ENCODE measurements around the gene RAB7A.

RAB7A gene

DNA sequence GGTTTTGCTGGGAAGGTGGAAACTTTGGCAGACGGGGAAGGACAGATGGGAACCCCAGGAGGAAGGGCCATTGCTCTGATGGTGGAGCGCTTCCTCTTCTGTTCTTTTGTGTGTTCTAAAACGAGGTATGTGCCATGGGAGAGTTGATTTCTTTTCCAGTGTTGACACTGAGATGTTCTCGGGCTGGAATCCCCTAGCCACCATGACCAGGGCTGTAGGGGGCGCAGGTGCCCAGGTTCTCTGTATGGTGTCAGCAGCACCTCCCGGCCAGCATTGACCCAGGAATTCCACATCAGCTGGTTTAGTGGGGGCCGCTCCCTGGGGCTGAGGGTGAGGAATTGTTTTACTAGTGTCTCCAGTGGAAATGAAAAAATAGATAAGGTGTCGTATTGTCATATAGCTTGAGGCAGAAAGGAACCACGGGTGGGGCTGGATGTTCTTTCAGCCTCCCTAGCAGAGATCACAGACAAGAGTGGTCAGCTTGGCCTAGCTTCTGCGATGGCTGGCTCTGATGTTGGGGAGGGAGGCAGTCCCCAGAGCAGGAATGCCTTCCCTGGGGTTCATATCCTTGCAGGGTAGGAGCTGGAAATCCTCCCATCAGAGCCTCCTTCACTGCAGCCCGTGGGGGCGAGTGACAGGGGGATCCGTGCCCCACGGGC lies 119.3 kb downstream of the RAB7A start:
- peak overlapping the region; percentile 12 for H3K4me3 ChIP-seq (ENCODE audit: low read depth, low read length)
- no peak for DNase-seq (ENCODE audit: low read depth)
- TF ChIP-seq, protein P1, sequence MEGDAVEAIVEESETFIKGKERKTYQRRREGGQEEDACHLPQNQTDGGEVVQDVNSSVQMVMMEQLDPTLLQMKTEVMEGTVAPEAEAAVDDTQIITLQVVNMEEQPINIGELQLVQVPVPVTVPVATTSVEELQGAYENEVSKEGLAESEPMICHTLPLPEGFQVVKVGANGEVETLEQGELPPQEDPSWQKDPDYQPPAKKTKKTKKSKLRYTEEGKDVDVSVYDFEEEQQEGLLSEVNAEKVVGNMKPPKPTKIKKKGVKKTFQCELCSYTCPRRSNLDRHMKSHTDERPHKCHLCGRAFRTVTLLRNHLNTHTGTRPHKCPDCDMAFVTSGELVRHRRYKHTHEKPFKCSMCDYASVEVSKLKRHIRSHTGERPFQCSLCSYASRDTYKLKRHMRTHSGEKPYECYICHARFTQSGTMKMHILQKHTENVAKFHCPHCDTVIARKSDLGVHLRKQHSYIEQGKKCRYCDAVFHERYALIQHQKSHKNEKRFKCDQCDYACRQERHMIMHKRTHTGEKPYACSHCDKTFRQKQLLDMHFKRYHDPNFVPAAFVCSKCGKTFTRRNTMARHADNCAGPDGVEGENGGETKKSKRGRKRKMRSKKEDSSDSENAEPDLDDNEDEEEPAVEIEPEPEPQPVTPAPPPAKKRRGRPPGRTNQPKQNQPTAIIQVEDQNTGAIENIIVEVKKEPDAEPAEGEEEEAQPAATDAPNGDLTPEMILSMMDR (IDR thresholded peaks at IDR 0.05; ENCODE audit: insufficient read depth, low read depth, low read length, missing control alignments): peak; percentile 11

DNA sequence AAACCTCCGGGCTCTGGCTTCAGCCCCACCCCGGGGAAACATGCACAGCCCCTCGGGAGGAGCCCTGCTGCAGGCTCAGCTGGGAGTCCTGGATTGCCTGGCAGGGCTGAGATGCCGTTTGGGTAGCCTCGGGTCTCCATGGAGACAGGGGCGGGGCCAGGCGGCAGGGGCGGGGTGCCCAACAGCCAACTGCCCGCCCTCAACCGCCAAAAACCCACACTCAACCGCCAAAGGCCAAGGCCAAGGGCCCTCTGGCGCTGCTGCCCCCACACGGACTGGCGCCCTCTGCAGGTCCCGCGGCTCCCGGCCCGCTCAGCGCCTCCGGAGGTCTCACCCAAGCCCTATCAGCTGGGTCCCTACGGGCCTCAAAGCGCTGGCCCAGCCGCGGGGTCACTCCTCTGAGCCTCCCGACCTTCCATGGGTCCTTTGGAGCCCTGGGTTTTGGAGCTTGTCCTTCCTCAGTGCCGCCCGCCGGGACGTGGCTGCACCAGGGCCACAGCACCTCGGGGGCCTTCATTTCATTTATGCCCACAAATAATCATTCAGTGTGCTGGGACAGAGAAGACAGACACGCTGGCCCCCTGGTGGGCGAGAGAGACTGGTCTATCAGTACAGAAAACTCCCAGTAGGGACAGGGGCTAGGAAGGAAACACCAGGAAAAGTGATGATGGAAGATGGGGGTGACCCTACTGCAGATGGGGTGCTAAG lies 119.9 kb downstream of the RAB7A start:
- TF ChIP-seq, protein P1 (IDR thresholded peaks at IDR 0.05; ENCODE audit: insufficient read depth, low read depth, low read length, missing control alignments): peak; percentile 60
- peak; percentile 80 for DNase-seq (ENCODE audit: low read depth)
- H3K4me3 ChIP-seq (ENCODE audit: low read depth, low read length): peak overlapping the region; percentile 26

DNA sequence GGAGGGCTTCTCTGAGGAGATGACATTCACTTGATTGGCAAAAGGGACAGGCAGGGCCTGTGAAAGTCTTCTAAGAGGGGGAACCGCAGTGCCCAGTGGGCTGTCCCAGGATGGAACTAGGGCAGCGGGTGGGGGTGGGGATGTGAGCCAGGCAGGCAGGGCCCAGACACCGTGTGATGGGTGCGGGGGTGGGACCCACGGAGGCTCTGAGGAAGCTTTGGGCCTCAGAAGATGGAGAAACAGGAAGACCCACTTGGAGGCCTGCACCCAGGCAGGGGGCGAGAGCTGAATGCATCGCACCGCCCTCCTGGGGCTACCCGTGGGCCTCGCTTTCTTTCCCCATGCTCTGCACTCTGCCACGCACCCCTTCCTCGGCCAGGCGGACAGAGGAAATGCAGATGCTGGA lies 120.5 kb downstream of the RAB7A start:
- H3K4me3 ChIP-seq (ENCODE audit: low read depth, low read length): no peak overlapping the region
- DNase-seq (ENCODE audit: low read depth): no peak
- TF ChIP-seq, protein P1 (IDR thresholded peaks at IDR 0.05; ENCODE audit: insufficient read depth, low read depth, low read length, missing control alignments): no peak

DNA sequence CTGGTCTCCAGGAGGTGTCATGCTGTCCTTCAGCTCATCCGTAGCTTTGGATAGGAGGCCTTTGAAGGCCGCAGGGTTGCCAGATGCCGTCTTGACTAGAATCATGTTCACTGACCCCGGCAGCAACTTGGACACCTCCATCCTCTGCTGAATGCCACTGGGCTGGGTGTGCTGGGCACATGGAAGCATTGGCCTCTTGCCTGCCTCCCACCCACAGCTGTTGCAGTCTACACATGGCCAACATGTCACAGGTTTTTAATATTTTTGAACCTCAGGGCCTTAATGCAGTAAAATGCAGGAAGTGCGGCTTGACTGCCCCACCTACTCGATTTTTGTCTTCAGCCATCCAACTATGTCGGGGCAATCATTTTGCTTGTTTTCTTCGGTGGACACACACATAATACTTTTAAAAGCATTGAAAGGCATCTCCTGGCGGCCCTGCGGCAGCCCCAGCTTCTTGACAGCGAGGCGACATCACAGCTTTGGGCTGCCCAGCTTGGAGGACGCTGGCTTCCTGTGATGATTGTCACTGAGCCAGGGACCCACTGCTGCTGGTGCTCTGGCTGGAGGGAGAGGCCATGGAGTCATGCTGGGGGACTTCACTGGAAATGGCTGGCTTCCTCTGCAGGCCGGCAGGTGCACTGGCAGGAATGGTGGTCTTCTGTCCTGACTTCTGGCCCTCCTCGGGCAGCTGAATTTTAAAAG lies 121.8 kb downstream of the RAB7A start:
- DNase-seq (ENCODE audit: low read depth): no peak
- no peak overlapping the region for H3K4me3 ChIP-seq (ENCODE audit: low read depth, low read length)
- TF ChIP-seq, protein P1 (IDR thresholded peaks at IDR 0.05; ENCODE audit: insufficient read depth, low read depth, low read length, missing control alignments): no peak

GRCh38 chr3:128848936-128849335 lies 123.0 kb downstream of the RAB7A start:
- TF ChIP-seq, protein P1 (IDR thresholded peaks at IDR 0.05; ENCODE audit: insufficient read depth, low read depth, low read length, missing control alignments): no peak
- DNase-seq (ENCODE audit: low read depth): no peak
- no peak overlapping the region for H3K4me3 ChIP-seq (ENCODE audit: low read depth, low read length)

DNA sequence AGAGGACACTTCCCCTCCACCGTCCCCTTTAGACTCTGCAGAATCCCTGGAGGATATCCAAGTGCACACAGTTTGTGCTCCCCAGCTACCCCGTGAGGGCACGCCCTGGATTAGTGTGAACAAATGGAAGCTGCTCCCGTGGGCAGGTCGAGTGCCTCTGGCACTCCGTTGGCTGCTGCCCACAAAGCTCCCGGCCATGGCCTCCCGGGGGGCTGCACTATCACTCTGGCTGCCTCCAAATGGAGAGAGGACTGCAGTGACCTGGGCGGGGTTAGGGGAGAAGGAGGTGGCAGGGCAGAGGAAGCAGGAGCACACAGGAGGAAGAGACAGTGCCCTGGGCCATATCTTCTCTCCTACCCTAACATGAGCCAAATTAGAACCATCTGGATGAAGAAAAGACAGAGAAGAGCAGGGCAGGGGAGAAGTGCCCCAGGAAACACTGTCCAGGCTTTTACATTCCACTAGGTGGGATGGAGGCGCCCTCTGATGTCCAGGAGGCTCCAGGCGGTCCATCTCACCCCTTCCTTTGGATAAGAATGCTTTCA lies 124.0 kb downstream of the RAB7A start:
- TF ChIP-seq, protein P1 (IDR thresholded peaks at IDR 0.05; ENCODE audit: insufficient read depth, low read depth, low read length, missing control alignments): no peak
- no peak overlapping the region for H3K4me3 ChIP-seq (ENCODE audit: low read depth, low read length)
- no peak for DNase-seq (ENCODE audit: low read depth)
